HepG2 (cell line): Measurements from ENCODE around the gene CLDND2. TPM values are rescaled to one million over a fixed set of nuclear protein-coding genes. Genes with fewer than 3 reads are reported as not detected.
A peak's percentile ranks its signal among the peaks of the same experiment; 100 is the strongest.

Experiments
- ATAC-seq: fragments of 200-7000 bp; cut with Tn5 transposase; 3 replicates; pipeline ENCODE4 v1.9.1; 2020; ENCODE audit warnings: mild to moderate bottlenecking, moderate library complexity
- BruUV-seq: library from RNA; stranded (reverse); fragments of 400-500 nt; replicated peaks from 2 replicates; lab custom pipeline; 2021; lab: Mats Ljungman, UMichigan
- CTCF ChIA-PET: fragments of 300-600 bp; formaldehyde crosslinking; extraction: SDS; loops from one replicate; lab custom pipeline; 2021; ENCODE audit warnings: low total read pairs, inconsistent platforms, low intra/inter-chr PET ratio; lab: Yijun Ruan, JAX
- POLR2A ChIA-PET: fragments of 350-600 bp; sonication (Branson Sonifier 250); formaldehyde crosslinking; loops from one replicate; lab custom pipeline; 2020; ENCODE audit warnings: antibody characterized with exemption, inconsistent platforms; lab: Yijun Ruan, JAX
- DNase-seq: peaks from one replicate; pipeline ENCODE4 v3.0.0-alpha.2; 2015; ENCODE audit warnings: low spot score
- FAIRE-seq: peaks from 3 replicates; lab custom pipeline; 2011; peaks lifted over from hg19 to GRCh38; lab: Jason Lieb, UNC
- H2AFZ ChIP-seq: one replicate; pipeline ENCODE4 v1.6.1; 2011; ENCODE audit warnings: low read length, inconsistent platforms
- H3K27ac ChIP-seq: fragments of 300-600 bp; 3 replicates; pipeline ENCODE4 v1.8.0; 2011; ENCODE audit warnings: mixed run types, mild to moderate bottlenecking, mixed read lengths, low read length, inconsistent platforms; ENCODE audit not compliant: insufficient read depth; ENCODE audit errors: extremely low read length
- H3K27me3 ChIP-seq, 2 experiments: fragments of 200-600 bp in 1 of 2; 2 replicates in 1 of 2; 3 replicates in 1 of 2; pipeline versions ENCODE4 v1.6.0 to v1.8.0; 2011; ENCODE audit warnings: low read length in 2 of 2, mild to moderate bottlenecking in 2 of 2, moderate library complexity in 2 of 2, inconsistent platforms in 1 of 2; ENCODE audit not compliant: insufficient read depth in 2 of 2, control insufficient read depth in 1 of 2
- H3K36me3 ChIP-seq, 2 experiments: fragments of 200-600 bp in 1 of 2; replicated peaks in 1 of 2; 2 replicates in 1 of 2; 3 replicates in 1 of 2; pipeline versions ENCODE4 v1.5.1 to v1.8.0; 2011; ENCODE audit warnings: low read length in 2 of 2, inconsistent platforms in 1 of 2; ENCODE audit not compliant: insufficient read depth in 2 of 2, control insufficient read depth in 1 of 2
- H3K4me1 ChIP-seq: 2 replicates; pipeline ENCODE4 v1.5.1; 2012; ENCODE audit warnings: low read length, inconsistent platforms; ENCODE audit not compliant: insufficient read depth
- H3K4me2 ChIP-seq: 2 replicates; pipeline ENCODE4 v1.6.0; 2011; ENCODE audit warnings: low read depth, low read length, inconsistent platforms
- H3K4me3 ChIP-seq, 3 experiments: fragments of 200-600 bp in 1 of 3; sonication (generic), shearing (Covaris generic) in 1 of 3; replicated peaks in 1 of 3; 2 replicates each; pipeline ENCODE4 v1.5.1; 2011 to 2016; ENCODE audit warnings: low read length in 3 of 3, inconsistent platforms in 2 of 3, low read depth in 2 of 3, mild to moderate bottlenecking in 2 of 3, control low read depth in 1 of 3, mixed read lengths in 1 of 3; ENCODE audit not compliant: insufficient read depth in 1 of 3
- H3K79me2 ChIP-seq: one replicate; pipeline ENCODE4 v1.6.1; 2011; ENCODE audit warnings: low read length, inconsistent platforms; ENCODE audit not compliant: insufficient read depth
- H3K9ac ChIP-seq: 2 replicates; pipeline ENCODE4 v1.6.0; 2011; ENCODE audit warnings: mild to moderate bottlenecking, low read depth, low read length, inconsistent platforms; ENCODE audit not compliant: insufficient read depth
- H3K9me3 ChIP-seq: 2 replicates; pipeline ENCODE4 v1.5.1; 2012; ENCODE audit warnings: mild to moderate bottlenecking, low read length
- H4K20me1 ChIP-seq: 2 replicates; pipeline ENCODE4 v1.6.0; 2011; ENCODE audit warnings: inconsistent platforms, mild to moderate bottlenecking, low read length, moderate library complexity; ENCODE audit not compliant: insufficient read depth
- FOXP1 ChIP-seq, 2 experiments: fragments of 450-650 bp in 1 of 2; IDR thresholded peaks; 2 replicates each; pipeline ENCODE4 v1.6.1; 2017 to 2018; ENCODE audit warnings: antibody characterized with exemption in 1 of 2
- GATAD1 ChIP-seq: IDR thresholded peaks from 2 replicates; pipeline ENCODE4 v1.6.1; 2016; ENCODE audit warnings: missing genetic modification reagents, missing compliant biosample characterization
- HNRNPUL1 ChIP-seq: fragments of 200-400 bp; formaldehyde crosslinking; IDR thresholded peaks from 2 replicates; pipeline ENCODE4 v1.6.1; 2017; ENCODE audit warnings: low read depth, mild to moderate bottlenecking, low read length, moderate library complexity
- ISX ChIP-seq: sonication (generic); formaldehyde crosslinking; conservative IDR thresholded peaks from 2 replicates; pipeline ENCODE4 v1.5.0; 2020; ENCODE audit warnings: missing genetic modification reagents
- NR1H2 ChIP-seq: sonication (generic); formaldehyde crosslinking; IDR thresholded peaks from 2 replicates; pipeline ENCODE4 v1.8.1; 2022; ENCODE audit warnings: low read depth, missing genetic modification reagents, borderline replicate concordance
- PAF1 ChIP-seq: IDR thresholded peaks from 2 replicates; pipeline ENCODE4 v1.6.1; 2016; ENCODE audit warnings: missing genetic modification reagents, missing compliant biosample characterization
- PAWR ChIP-seq: sonication (generic); formaldehyde crosslinking; IDR thresholded peaks from 2 replicates; pipeline ENCODE4 v1.4.0; 2020; ENCODE audit warnings: missing genetic modification reagents, mild to moderate bottlenecking, borderline replicate concordance
- PCBP1 ChIP-seq: fragments of 200-400 bp; formaldehyde crosslinking; IDR thresholded peaks from 2 replicates; pipeline ENCODE4 v1.6.1; 2017; ENCODE audit warnings: mild to moderate bottlenecking, low read depth, low read length, borderline replicate concordance
- PLRG1 ChIP-seq: fragments of 450-650 bp; conservative IDR thresholded peaks from 2 replicates; pipeline ENCODE4 v1.6.1; 2016
- RFX5 ChIP-seq: IDR thresholded peaks from 2 replicates; pipeline ENCODE4 v1.6.1; 2011; ENCODE audit warnings: low read depth, low read length, improper control_type of control experiment
- SMAD3 ChIP-seq: sonication (generic); formaldehyde crosslinking; IDR thresholded peaks from 2 replicates; pipeline ENCODE4 v1.4.0; 2020; ENCODE audit warnings: missing genetic modification reagents
- THYN1 ChIP-seq: sonication (generic); formaldehyde crosslinking; IDR thresholded peaks from 2 replicates; pipeline ENCODE4 v1.8.1; 2023; ENCODE audit warnings: low read depth, mild to moderate bottlenecking, moderate library complexity, missing genetic modification reagents, borderline replicate concordance
- ZC3H13 ChIP-seq: sonication (generic); formaldehyde crosslinking; IDR thresholded peaks from 2 replicates; pipeline ENCODE4 v1.8.1; 2023; ENCODE audit warnings: mild to moderate bottlenecking, missing genetic modification reagents, moderate library complexity
- ZC3H4 ChIP-seq: sonication (generic); formaldehyde crosslinking; IDR thresholded peaks from 2 replicates; pipeline ENCODE4 v1.4.0; 2020; ENCODE audit warnings: missing genetic modification reagents, borderline replicate concordance
- ZMYM4 ChIP-seq: sonication (generic); formaldehyde crosslinking; IDR thresholded peaks from 2 replicates; pipeline ENCODE4 v1.8.1; 2023; ENCODE audit warnings: mild to moderate bottlenecking, missing genetic modification reagents
- ZNF543 ChIP-seq: sonication (generic); formaldehyde crosslinking; IDR thresholded peaks from 2 replicates; pipeline ENCODE4 v1.4.0; 2020; ENCODE audit warnings: mild to moderate bottlenecking, missing genetic modification reagents
- ZNF552 ChIP-seq: sonication (generic); formaldehyde crosslinking; IDR thresholded peaks from 2 replicates; pipeline ENCODE4 v1.9.0; 2022; ENCODE audit warnings: missing genetic modification reagents, mild to moderate bottlenecking, borderline replicate concordance
- WGBS: methylation state at CpG from one replicate; pipeline ENCODE4 v1.1.6; 2017; ENCODE audit warnings: low lambda C conversion rate; 5-methylcytosine and 5-hydroxymethylcytosine counted together
- in situ Hi-C: cut with HindIII; loops from 2 replicates; pipeline ENCODE4 v1.10.0; 2017; ENCODE audit warnings: low pct_unique_long_range_greater_than_20kb; ENCODE audit not compliant: extremely low pct_ligation_motif_present
- intact Hi-C: fragments of 100-400 bp; cut with micrococcal nuclease; formaldehyde crosslinking; loops from one replicate; pipeline ENCODE4 v1.10.0; 2022; ENCODE audit not compliant: unreplicated experiment
- polyA plus RNA-seq, 8 experiments: library from polyadenylated mRNA; depleted of rRNA in 3 of 8; stranded (reverse) in 7 of 8; unstranded in 1 of 8; fragments of >200 nt; fragmentation: Illumina TruSeq in 4 of 8; extraction: Trizol in 4 of 8; gene quantifications; 2 replicates each; pipeline versions ENCODE4 v1.2.1 to v1.2.3, GENCODE V29; 2011 to 2016; ENCODE audit warnings: low read depth in 4 of 8, missing spikeins in 1 of 8, mixed read lengths in 1 of 8; ENCODE audit not compliant: insufficient read depth in 1 of 8
- total RNA-seq, 5 experiments: library from RNA; depleted of rRNA; stranded (reverse); fragments of >200 nt; fragmentation: Illumina TruSeq; extraction: Trizol; gene quantifications; 2 replicates each; pipeline ENCODE4 v1.2.3, GENCODE V29; 2016; ENCODE audit warnings: low read depth in 1 of 5
- TF ChIP-seq, protein P1 (sequence below): sonication (generic); formaldehyde crosslinking; IDR thresholded peaks from 2 replicates; pipeline ENCODE4 v1.5.0; 2020; ENCODE audit warnings: missing genetic modification reagents
- TF ChIP-seq, protein P2 (sequence below): sonication (generic); formaldehyde crosslinking; IDR thresholded peaks from 2 replicates; pipeline ENCODE4 v1.4.0; 2020; ENCODE audit warnings: missing genetic modification reagents
- TF ChIP-seq, protein P3 (sequence below): sonication (generic); formaldehyde crosslinking; IDR thresholded peaks from 2 replicates; pipeline ENCODE4 v1.4.0; 2020; ENCODE audit warnings: missing genetic modification reagents

Gene CLDND2
- total and polyA plus RNA-seq, 2 of the 13 experiments (the other 11 are each of a cell fraction or from before 2014, with no cell fraction given): 0.84 to 1.8 TPM

DNA sequence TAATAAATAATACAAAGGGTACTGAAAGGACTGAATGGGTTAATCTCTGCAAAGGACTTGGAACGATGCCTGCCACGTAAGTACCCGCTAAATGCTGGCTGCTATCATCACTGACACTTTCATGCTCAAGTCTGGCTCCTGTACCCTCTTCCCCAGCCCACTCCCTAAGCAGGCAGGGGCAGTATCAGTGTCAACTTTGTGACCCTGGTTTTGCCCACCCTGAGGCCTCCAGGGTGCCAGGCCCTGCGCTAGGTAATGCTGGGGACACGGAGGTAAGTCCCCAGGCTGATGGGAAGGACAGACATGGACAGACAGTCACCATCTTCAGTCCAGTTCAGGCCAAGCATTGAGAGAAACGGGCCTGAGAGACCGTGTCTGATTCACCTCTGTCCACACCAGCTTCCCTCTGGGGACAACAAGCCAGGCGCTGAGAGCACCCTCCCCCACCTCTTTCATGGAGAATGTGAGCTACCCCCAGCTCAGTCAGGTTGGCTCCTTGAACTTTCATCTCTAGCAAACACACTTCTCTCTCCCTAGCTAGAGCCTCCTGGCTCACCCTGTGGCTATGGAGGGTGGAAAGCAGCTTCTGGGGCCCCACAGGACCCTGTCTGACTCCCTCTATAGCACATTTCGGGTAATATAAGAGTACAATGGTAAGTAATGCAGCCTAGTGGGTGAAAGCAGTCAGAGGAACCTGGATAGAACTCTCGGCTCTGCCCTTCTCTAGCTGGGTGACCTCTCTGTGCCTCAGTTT is 3.4 kb downstream of the CLDND2 start:
- Histone ChIP-seq H3K4me2 (peak overlapping the region; percentile 100), H3K27ac (peak overlapping the region; percentile 100), H2AFZ (no peak overlapping the region), H4K20me1 (no peaks in the 10 kb centered on the region), H3K4me3 (peak overlapping the region; percentile 68 to 90 (median 80)), H3K4me1 (peaks cover 61% of the 10 kb centered on the region), H3K9ac (peak overlapping the region; percentile 100), H3K9me3 (no peaks in the 10 kb centered on the region), H3K27me3 (peaks cover 0 to 4% of the 10 kb centered on the region in 2 experiments; a peak in 2 of 5 replicates), H3K36me3 (no peaks in the 10 kb centered on the region), H3K79me2 (peaks cover 42% of the 10 kb centered on the region)
- ATAC-seq: peak; percentile 37
- no TSS peak for BruUV-seq
- POLR2A ChIA-PET: interaction anchor here (1.0 to 7.8 kb wide), 11 partner anchors 10 to 110 kb away, joined by 3 to 309 read pairs (median 7); partner anchors contain the start of genes C19orf84, LIM2 and VSIG10L
- peak; percentile 94 for FAIRE-seq
- peak; percentile 95 for DNase-seq
- 1% methylated on average over 7 of the region's 10 CpGs for WGBS
- intact Hi-C loops: no loop called here
- in situ Hi-C loops: no loop called here
- CTCF ChIA-PET: no interaction called here
- TF ChIP-seq HNRNPUL1: no peak
- TF ChIP-seq, protein P1, sequence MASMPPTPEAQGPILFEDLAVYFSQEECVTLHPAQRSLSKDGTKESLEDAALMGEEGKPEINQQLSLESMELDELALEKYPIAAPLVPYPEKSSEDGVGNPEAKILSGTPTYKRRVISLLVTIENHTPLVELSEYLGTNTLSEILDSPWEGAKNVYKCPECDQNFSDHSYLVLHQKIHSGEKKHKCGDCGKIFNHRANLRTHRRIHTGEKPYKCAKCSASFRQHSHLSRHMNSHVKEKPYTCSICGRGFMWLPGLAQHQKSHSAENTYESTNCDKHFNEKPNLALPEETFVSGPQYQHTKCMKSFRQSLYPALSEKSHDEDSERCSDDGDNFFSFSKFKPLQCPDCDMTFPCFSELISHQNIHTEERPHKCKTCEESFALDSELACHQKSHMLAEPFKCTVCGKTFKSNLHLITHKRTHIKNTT (CRISPR knock-in tag): no peak
- TF ChIP-seq PAWR (CRISPR knock-in tag): no peak; the same call in 1 of the 2 replicates
- peak; percentile 92; the same call in 1 of the 2 replicates for TF ChIP-seq PAF1
- TF ChIP-seq ZNF543: peak; percentile 56
- TF ChIP-seq RFX5: no peak
- TF ChIP-seq GATAD1: peak; percentile 66
- no peak for TF ChIP-seq ZNF552 (CRISPR knock-in tag)
- TF ChIP-seq ISX (CRISPR knock-in tag): no peak
- TF ChIP-seq, protein P2, sequence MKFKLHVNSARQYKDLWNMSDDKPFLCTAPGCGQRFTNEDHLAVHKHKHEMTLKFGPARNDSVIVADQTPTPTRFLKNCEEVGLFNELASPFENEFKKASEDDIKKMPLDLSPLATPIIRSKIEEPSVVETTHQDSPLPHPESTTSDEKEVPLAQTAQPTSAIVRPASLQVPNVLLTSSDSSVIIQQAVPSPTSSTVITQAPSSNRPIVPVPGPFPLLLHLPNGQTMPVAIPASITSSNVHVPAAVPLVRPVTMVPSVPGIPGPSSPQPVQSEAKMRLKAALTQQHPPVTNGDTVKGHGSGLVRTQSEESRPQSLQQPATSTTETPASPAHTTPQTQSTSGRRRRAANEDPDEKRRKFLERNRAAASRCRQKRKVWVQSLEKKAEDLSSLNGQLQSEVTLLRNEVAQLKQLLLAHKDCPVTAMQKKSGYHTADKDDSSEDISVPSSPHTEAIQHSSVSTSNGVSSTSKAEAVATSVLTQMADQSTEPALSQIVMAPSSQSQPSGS: peak; percentile 77; the same call in 1 of the 2 replicates
- TF ChIP-seq PLRG1: no peak
- TF ChIP-seq ZC3H4 (CRISPR knock-in tag): peak; percentile 98
- TF ChIP-seq ZMYM4 (CRISPR knock-in tag): no peak
- TF ChIP-seq THYN1 (CRISPR knock-in tag): no peak
- no peak for TF ChIP-seq PCBP1
- TF ChIP-seq, protein P3, sequence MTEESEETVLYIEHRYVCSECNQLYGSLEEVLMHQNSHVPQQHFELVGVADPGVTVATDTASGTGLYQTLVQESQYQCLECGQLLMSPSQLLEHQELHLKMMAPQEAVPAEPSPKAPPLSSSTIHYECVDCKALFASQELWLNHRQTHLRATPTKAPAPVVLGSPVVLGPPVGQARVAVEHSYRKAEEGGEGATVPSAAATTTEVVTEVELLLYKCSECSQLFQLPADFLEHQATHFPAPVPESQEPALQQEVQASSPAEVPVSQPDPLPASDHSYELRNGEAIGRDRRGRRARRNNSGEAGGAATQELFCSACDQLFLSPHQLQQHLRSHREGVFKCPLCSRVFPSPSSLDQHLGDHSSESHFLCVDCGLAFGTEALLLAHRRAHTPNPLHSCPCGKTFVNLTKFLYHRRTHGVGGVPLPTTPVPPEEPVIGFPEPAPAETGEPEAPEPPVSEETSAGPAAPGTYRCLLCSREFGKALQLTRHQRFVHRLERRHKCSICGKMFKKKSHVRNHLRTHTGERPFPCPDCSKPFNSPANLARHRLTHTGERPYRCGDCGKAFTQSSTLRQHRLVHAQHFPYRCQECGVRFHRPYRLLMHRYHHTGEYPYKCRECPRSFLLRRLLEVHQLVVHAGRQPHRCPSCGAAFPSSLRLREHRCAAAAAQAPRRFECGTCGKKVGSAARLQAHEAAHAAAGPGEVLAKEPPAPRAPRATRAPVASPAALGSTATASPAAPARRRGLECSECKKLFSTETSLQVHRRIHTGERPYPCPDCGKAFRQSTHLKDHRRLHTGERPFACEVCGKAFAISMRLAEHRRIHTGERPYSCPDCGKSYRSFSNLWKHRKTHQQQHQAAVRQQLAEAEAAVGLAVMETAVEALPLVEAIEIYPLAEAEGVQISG (CRISPR knock-in tag): peak; percentile 51; the same call in 1 of the 2 replicates
- no peak for TF ChIP-seq NR1H2 (CRISPR knock-in tag)
- 0 out of 2 replicates have a peak, but pooled peaks have one; percentile 8 for TF ChIP-seq ZC3H13 (CRISPR knock-in tag)
- TF ChIP-seq FOXP1 (IDR thresholded peaks at IDR 0.05): no peak
- peak; percentile 68 for TF ChIP-seq FOXP1 (CRISPR knock-in tag; IDR thresholded peaks at IDR 0.05)
- peak; percentile 72 for TF ChIP-seq SMAD3 (CRISPR knock-in tag)
